Keratinocyte (primary cell): Measurements from ENCODE around the gene CYP19A1. TPM values are rescaled to one million over a fixed set of nuclear protein-coding genes. Genes with fewer than 3 reads are reported as not detected.

Source experiments
- DNase-seq: peaks from one replicate; pipeline ENCODE4 v3.0.0-alpha.2; 2011; ENCODE audit warnings: low read depth, missing footprints, low spot score
- FAIRE-seq: peaks from 2 replicates; lab custom pipeline; 2011; peaks lifted over from hg19 to GRCh38; lab: Jason Lieb, UNC
- H2AFZ ChIP-seq: 2 replicates; pipeline ENCODE4 v1.6.0; 2012; ENCODE audit warnings: low read length, control low read depth, inconsistent platforms; ENCODE audit not compliant: control insufficient read depth
- H3K27ac ChIP-seq: 2 replicates; pipeline ENCODE4 v1.5.1; 2011; ENCODE audit warnings: low read length; ENCODE audit not compliant: control insufficient read depth, insufficient read depth
- H3K27me3 ChIP-seq: 3 replicates; pipeline ENCODE4 v1.6.0; 2011; ENCODE audit warnings: low read length; ENCODE audit not compliant: control insufficient read depth, insufficient read depth; ENCODE audit errors: extremely low read depth
- H3K36me3 ChIP-seq, 2 experiments: 2 replicates in 1 of 2; 3 replicates in 1 of 2; pipeline ENCODE4 v1.5.1; 2011; ENCODE audit warnings: low read length in 2 of 2, mild to moderate bottlenecking in 1 of 2; ENCODE audit not compliant: control insufficient read depth in 2 of 2, insufficient read depth in 2 of 2; ENCODE audit errors: extremely low read depth in 1 of 2
- H3K4me1 ChIP-seq: 3 replicates; pipeline ENCODE4 v1.5.1; 2011; ENCODE audit warnings: low read length; ENCODE audit not compliant: control insufficient read depth, insufficient read depth; ENCODE audit errors: extremely low read depth
- H3K4me2 ChIP-seq: 3 replicates; pipeline ENCODE4 v1.6.0; 2011; ENCODE audit warnings: low read depth, low read length; ENCODE audit not compliant: control insufficient read depth, insufficient read depth; ENCODE audit errors: extremely low read depth
- H3K4me3 ChIP-seq, 3 experiments: fragments of 200-600 bp in 1 of 3; sonication (generic) in 1 of 3; 2 replicates in 2 of 3; 3 replicates in 1 of 3; pipeline ENCODE4 v1.5.1; 2011 to 2016; ENCODE audit warnings: low read length in 3 of 3, mild to moderate bottlenecking in 3 of 3, control low read depth in 2 of 3, inconsistent platforms in 1 of 3, low read depth in 1 of 3, mixed read lengths in 1 of 3, mixed run types in 1 of 3, moderate library complexity in 1 of 3; ENCODE audit not compliant: control insufficient read depth in 2 of 3, insufficient read depth in 2 of 3; ENCODE audit errors: extremely low read depth in 1 of 3
- H3K79me2 ChIP-seq: 2 replicates; pipeline ENCODE4 v1.6.0; 2012; ENCODE audit warnings: low read length; ENCODE audit not compliant: control insufficient read depth, insufficient read depth
- H3K9ac ChIP-seq: 3 replicates; pipeline ENCODE4 v1.6.0; 2011; ENCODE audit warnings: low read length; ENCODE audit not compliant: control insufficient read depth, insufficient read depth; ENCODE audit errors: extremely low read depth
- H3K9me1 ChIP-seq: 3 replicates; pipeline ENCODE4 v1.6.0; 2011; ENCODE audit warnings: low read length; ENCODE audit not compliant: control insufficient read depth, insufficient read depth; ENCODE audit errors: extremely low read depth
- H3K9me3 ChIP-seq: 2 replicates; pipeline ENCODE4 v1.5.1; 2012; ENCODE audit warnings: low read depth, low read length; ENCODE audit not compliant: control insufficient read depth
- H4K20me1 ChIP-seq: 3 replicates; pipeline ENCODE4 v1.6.0; 2011; ENCODE audit warnings: low read length; ENCODE audit not compliant: control insufficient read depth, insufficient read depth; ENCODE audit errors: extremely low read depth
- EZH2 ChIP-seq: IDR thresholded peaks from one replicate; pipeline ENCODE4 v1.6.1; 2012; ENCODE audit warnings: inconsistent platforms, mild to moderate bottlenecking, low read length, moderate library complexity
- dilution Hi-C: fragments of 300-500 bp; cut with MboI; formaldehyde crosslinking; loops from one replicate; pipeline ENCODE4 v1.7.0; 2020; ENCODE audit warnings: low sequenced_read_pairs; ENCODE audit not compliant: extremely low pct_ligation_motif_present
- polyA plus RNA-seq, 5 experiments: library from polyadenylated mRNA; depleted of rRNA in 3 of 5; stranded (reverse) in 3 of 5; stranded (forward) in 1 of 5; unstranded in 1 of 5; fragments of >200 nt; gene quantifications; 1 replicate in 1 of 5; 2 replicates in 3 of 5; 3 replicates in 1 of 5; pipeline versions ENCODE4 v1.2.1 to v1.2.3, GENCODE V29; 2011 to 2012; ENCODE audit warnings: missing spikeins in 2 of 5, low read depth in 1 of 5, low replicate concordance in 1 of 5
- TF ChIP-seq, protein P1 (sequence below), 3 experiments: IDR thresholded peaks in 1 of 3; conservative IDR thresholded peaks in 1 of 3; optimal IDR thresholded peaks in 1 of 3; 2 replicates in 2 of 3; 3 replicates in 1 of 3; pipeline versions ENCODE3 to v1.5.1; 2011; ENCODE audit warnings: low read length in 3 of 3, mild to moderate bottlenecking in 3 of 3, moderate library complexity in 2 of 3, control low read depth in 1 of 3, inconsistent platforms in 1 of 3; ENCODE audit not compliant: insufficient read depth in 2 of 3; ENCODE audit errors: extremely low read depth in 1 of 3

Gene CYP19A1
- polyA plus RNA-seq, 1 donor (not counting 4 experiments of a cell fraction or from before 2014, with no cell fraction given) = not detected

GRCh38 chr15:51348688-51349087 lies 10.3 kb upstream of the CYP19A1 start:
- H3K4me3 ChIP-seq = no peak overlapping the region
- FAIRE-seq (no peak), DNase-seq (no peak)
- H3K27me3 ChIP-seq = peaks cover 6% of the 10 kb centered on the region
- dilution Hi-C loops = no loop called here
- H3K4me1 ChIP-seq = no peaks in the 10 kb centered on the region
- no peak overlapping the region for H3K9ac ChIP-seq
- H3K9me1 ChIP-seq = no peaks in the 10 kb centered on the region
- no peaks in the 10 kb centered on the region for H3K36me3 ChIP-seq
- no peaks in the 10 kb centered on the region for H4K20me1 ChIP-seq
- TF ChIP-seq EZH2 = no peak
- TF ChIP-seq, protein P1, sequence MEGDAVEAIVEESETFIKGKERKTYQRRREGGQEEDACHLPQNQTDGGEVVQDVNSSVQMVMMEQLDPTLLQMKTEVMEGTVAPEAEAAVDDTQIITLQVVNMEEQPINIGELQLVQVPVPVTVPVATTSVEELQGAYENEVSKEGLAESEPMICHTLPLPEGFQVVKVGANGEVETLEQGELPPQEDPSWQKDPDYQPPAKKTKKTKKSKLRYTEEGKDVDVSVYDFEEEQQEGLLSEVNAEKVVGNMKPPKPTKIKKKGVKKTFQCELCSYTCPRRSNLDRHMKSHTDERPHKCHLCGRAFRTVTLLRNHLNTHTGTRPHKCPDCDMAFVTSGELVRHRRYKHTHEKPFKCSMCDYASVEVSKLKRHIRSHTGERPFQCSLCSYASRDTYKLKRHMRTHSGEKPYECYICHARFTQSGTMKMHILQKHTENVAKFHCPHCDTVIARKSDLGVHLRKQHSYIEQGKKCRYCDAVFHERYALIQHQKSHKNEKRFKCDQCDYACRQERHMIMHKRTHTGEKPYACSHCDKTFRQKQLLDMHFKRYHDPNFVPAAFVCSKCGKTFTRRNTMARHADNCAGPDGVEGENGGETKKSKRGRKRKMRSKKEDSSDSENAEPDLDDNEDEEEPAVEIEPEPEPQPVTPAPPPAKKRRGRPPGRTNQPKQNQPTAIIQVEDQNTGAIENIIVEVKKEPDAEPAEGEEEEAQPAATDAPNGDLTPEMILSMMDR (optimal IDR thresholded peaks at IDR 0.05 in 1 of 3, IDR thresholded peaks at IDR 0.05 in 1 of 3, conservative IDR thresholded peaks at IDR 0.05 in 1 of 3; ENCODE audit: extremely low read depth in 1 of 3, insufficient read depth in 2 of 3, low read length in 3 of 3) = no peak
- no peak overlapping the region for H3K4me2 ChIP-seq
- H2AFZ ChIP-seq = no peak overlapping the region
- H3K79me2 ChIP-seq = no peaks in the 10 kb centered on the region
- no peak overlapping the region for H3K27ac ChIP-seq
- H3K9me3 ChIP-seq = no peaks in the 10 kb centered on the region

DNA sequence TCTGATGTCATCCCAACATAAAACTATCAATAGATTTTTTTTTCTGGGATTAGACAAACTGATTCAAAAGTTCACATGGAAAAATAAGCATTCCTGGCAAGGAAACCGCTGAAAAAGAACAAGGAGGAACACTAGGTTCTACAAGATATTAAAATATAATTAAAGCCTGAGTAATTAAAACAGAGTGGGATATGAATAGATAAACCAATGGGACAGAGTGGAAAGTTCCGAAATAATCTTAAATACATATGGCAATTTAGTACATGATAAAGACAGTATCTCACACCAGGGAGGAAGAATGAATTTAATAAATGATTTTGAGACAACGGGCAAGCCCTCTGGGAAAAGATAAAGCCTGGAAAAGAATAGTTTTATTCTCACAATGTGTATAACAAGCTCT lies 7.7 kb upstream of the CYP19A1 start:
- no peak for FAIRE-seq
- Histone ChIP-seq H3K4me2 (no peak overlapping the region), H3K36me3 (no peaks in the 10 kb centered on the region), H3K79me2 (no peaks in the 10 kb centered on the region), H3K9ac (no peak overlapping the region), H3K27me3 (peaks cover 21% of the 10 kb centered on the region), H3K4me3 (no peak overlapping the region), H3K9me1 (no peaks in the 10 kb centered on the region), H3K9me3 (no peaks in the 10 kb centered on the region), H2AFZ (no peak overlapping the region), H3K4me1 (no peaks in the 10 kb centered on the region), H4K20me1 (no peaks in the 10 kb centered on the region), H3K27ac (no peak overlapping the region)
- DNase-seq = no peak
- TF ChIP-seq EZH2 = no peak
- TF ChIP-seq, protein P1 (optimal IDR thresholded peaks at IDR 0.05 in 1 of 3, IDR thresholded peaks at IDR 0.05 in 1 of 3, conservative IDR thresholded peaks at IDR 0.05 in 1 of 3; ENCODE audit: extremely low read depth in 1 of 3, insufficient read depth in 2 of 3, low read length in 3 of 3) = no peak
- dilution Hi-C loops = no loop called here
